Panc1 (cell line): ENCODE measurements around the gene CACNA1E.

Source experiments
- POLR2AphosphoS5 ChIP-seq: IDR thresholded peaks from 2 replicates; pipeline ENCODE4 v1.6.1; 2012; ENCODE audit warnings: mild to moderate bottlenecking, low read depth, low read length, moderate library complexity
- REST ChIP-seq, 2 experiments: IDR thresholded peaks; 2 replicates each; pipeline ENCODE4 v1.6.1; 2011 to 2012; ENCODE audit warnings: low read depth in 2 of 2, control low read depth in 1 of 2, low read length in 1 of 2, mild to moderate bottlenecking in 1 of 2, moderate library complexity in 1 of 2; ENCODE audit not compliant: insufficient read depth in 1 of 2
- SIN3A ChIP-seq: IDR thresholded peaks from 2 replicates; pipeline ENCODE4 v1.6.1; 2012; ENCODE audit warnings: low read depth, mild to moderate bottlenecking, low read length, moderate library complexity, borderline replicate concordance; ENCODE audit not compliant: insufficient read depth
- TCF7L2 ChIP-seq: IDR thresholded peaks from 2 replicates; pipeline ENCODE4 v1.6.1; 2011; ENCODE audit warnings: mild to moderate bottlenecking, low read depth, low read length, inconsistent platforms
- TF ChIP-seq, protein P1 (sequence below): fragments of 450-650 bp; IDR thresholded peaks from 2 replicates; pipeline ENCODE4 v1.5.1; 2017; ENCODE audit warnings: mild to moderate bottlenecking

- TF ChIP-seq, protein P1, sequence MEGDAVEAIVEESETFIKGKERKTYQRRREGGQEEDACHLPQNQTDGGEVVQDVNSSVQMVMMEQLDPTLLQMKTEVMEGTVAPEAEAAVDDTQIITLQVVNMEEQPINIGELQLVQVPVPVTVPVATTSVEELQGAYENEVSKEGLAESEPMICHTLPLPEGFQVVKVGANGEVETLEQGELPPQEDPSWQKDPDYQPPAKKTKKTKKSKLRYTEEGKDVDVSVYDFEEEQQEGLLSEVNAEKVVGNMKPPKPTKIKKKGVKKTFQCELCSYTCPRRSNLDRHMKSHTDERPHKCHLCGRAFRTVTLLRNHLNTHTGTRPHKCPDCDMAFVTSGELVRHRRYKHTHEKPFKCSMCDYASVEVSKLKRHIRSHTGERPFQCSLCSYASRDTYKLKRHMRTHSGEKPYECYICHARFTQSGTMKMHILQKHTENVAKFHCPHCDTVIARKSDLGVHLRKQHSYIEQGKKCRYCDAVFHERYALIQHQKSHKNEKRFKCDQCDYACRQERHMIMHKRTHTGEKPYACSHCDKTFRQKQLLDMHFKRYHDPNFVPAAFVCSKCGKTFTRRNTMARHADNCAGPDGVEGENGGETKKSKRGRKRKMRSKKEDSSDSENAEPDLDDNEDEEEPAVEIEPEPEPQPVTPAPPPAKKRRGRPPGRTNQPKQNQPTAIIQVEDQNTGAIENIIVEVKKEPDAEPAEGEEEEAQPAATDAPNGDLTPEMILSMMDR = no peak
- TF ChIP-seq POLR2AphosphoS5 (no peak), SIN3A (no peak), REST (IDR thresholded peaks at IDR 0.05; ENCODE audit: insufficient read depth in 1 of 2, low read depth in 2 of 2, low read length in 1 of 2) (no peak), TCF7L2 (no peak)
These were observed 13.5 kb upstream of the CACNA1E start for GRCh38 chr1:181469829-181470228.
